Measurements from ENCODE around the gene SVOP.
"Not testable (repeated sequence)": the region's sequence is repeated elsewhere in the genome, so short reads cannot be mapped to it uniquely, and the experiment has no call there.

SVOP gene

DNA sequence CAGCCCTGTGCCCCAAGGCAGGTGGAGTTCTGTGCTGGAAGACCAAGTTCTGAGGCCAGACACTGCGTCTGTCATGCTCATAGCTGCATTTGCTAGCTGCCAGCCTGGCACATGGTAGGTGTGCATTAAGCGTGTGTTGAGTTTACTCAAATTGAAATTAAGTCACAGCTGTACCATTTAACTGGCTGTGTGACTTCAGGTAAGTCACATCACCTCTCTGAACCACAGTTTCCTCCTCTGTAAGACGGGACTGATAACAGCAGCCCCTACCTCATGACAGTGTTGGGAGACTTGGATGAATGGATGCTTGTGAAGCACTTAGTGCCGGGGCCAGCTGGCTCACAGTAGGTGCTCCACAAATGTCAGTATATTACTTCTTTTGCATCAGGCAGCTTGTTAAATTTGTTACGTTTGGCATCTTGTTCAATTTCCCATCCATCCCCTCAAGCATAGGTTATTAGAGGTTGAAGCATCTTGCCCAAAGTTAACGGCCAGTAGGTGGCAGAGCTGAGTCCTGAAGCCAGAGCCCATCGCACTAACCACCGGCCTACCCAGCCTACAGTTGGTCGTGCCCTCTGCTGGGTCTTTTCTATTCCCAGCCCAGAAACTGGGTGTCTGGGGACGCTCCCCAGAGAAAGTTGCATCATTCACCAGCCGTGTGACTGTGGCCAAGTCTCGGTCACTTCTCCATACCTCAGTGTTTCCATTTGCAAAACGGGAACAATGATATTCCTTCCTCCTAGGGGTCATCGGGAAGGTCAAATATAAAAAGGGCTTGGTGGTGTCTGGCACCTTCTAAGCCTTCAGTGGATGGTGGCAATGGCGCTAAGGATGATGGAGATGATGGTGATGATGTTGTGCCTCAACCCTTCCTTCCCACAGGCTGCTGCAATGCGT is 136.5 kb downstream of the SVOP start:
- DNase-seq (ENCODE audit: low spot score), result no peak

DNA sequence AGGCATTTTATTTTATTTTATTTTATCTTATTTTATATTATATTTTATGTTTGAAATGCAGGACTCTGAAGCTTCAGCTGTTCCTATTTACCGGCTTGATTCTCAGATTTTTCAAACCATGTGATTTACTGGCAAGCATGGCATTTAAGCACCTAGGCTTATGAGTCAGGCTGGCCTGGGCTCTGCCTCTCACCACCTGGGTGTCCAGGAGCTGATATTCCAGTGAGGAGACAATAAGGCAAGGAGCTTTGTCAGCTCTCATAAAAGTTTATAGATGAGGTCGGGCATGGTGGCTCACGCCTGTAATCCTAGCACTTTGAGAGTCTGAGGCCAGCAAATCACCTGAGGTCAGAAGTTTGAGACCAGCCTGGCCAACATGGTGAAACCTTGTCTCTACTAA is 138.9 kb downstream of the SVOP start:
- DNase-seq (ENCODE audit: low spot score), result no peak

DNA sequence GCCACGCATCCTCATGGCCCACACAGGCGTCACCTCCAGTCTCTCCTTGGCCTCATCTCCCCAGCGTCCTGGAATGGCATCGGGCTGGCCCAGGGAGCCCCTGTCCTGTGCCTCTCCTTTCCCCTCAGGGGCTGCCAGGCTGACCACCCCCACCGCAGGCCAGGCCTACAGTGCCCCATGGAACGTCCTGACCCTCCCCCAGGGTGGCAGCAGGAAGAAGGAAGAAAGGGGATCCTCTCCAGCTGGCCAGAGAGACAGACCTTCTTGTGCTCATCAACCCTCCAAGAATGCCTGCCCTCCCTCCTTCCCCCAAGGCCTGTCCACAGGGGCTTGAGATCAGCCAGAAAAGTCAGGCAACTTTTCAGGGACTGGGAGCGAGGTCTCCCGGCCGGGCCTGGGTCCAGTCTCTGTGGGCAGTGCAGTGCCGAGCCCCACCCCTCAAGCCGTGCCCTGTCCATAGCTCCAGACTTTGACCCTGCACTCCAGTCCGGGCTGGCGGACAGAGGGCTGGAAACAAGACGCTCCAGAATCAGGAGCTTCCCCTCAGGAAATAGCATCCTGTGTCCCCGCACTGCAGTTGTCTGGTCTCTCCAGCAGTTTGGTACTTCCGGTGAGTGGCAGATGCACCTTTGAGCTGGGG is 141.1 kb downstream of the SVOP start, which contains the start of gene DAO:
DAO (plus strand) TSS at position 478 of the 640 bp plus-strand sequence. CDS start 4,915 bp downstream, outside the sequence.
- no peak for DNase-seq (ENCODE audit: low spot score)

DNA sequence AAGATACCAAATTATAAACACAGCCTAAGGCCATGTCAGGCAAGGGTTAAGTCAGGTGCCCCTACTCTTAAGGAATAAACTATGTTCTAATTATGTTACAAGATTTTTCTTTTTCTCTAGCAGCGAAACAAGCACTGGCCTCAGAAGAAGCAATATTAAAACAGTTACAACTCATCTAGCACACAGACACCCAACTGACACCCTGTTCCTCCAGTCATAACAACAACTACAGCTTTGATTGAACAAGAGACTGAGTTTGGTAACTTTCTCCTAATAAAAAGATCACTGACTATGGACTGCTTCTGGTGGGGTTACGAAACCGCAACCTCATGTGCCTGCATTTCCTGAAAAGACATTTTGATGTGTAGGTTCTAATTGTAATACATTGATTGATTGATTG is 144.3 kb downstream of the SVOP start:
- no peak for DNase-seq (ENCODE audit: low spot score)

DNA sequence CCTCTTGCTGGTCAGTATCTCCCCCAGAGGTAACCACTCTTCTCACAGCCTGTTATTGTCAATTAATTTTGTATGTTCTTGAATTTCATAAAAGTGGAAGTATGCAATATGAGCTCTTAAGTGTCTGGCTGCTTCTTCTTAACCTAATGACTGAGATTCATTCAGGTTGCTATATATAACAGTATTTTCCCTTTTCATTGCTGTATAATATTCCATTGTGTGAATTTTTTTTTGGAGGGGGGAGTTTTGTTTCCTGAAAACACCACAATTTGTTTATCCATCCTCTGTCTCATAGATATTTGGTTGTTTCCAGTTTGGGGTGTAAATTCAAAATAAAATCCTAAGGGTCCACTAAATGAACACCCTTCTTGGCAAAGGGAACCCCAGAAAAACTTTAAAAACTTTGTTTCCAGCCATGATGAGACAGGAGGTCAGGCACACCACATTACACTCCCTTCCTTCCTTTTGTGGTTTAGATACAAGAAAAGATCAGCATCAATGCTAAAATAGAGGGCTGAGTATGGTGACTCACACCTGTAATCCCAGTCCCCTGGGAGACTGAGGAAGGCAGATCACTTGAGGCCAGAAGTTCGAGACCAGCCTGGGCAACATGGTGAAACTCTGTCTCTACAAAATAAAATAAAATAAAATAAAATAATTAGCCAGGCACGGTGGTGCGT is 145.0 kb downstream of the SVOP start:
- DNase-seq (ENCODE audit: low spot score), result no peak

DNA sequence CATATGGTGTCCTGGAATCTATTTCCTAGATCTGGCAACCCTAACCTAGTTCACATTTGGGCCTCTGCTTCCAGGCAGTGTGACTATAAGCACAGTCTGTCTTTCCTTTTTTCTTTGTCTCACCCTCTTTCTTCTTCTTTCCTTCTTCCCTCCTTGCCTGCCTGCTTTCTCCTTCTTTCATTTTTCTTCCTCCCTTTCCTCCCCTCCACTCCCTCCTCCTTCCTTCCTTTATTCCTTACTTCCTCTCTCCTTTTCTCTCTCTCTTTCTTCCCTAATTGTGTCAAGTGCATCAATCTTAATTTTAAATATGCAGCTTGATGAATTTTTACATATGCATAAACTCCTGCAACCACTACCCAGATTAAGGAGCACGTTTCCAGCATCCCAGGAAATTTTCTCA is 145.6 kb downstream of the SVOP start:
- no peak for DNase-seq (ENCODE audit: low spot score)

DNA sequence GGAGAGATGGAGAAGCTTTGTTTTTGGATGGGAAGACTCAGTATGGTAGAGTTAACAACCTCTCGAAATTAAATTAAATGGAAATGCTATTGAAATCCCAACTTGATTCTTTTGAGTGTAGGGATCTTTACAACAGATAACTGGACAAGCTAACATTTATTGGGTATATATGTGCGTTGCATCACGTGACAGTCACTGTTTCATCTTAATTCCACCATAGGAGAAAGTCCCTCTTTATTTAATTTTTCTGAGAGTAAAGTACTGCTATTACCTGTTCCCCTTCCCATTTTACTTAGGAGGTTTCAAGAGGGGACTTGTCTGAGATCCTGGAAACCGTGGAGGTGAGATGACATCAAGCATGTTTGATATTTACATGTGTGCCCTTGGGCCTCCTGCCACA is 152.1 kb downstream of the SVOP start:
- DNase-seq (ENCODE audit: low spot score), result no peak

DNA sequence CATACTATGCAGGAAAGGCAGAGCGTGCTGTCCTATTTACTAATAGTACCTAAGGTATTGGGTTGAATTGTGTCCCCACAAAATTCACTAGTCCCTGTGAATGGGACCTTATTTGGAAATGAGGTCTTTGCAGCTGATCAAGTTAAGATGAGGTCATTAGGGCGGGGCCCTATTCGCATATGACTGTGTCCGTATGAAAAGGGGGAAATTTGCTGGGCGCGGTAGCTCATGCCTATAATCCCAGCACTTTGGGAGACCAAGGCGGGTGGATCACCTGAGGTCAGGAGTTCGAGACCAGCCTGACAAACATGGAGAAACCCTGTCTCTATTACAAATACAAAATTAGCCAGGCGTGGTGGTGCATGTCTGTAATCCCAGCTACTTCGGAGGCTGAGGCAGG is 154.8 kb downstream of the SVOP start:
- not testable (repeated sequence) for DNase-seq (ENCODE audit: low spot score)

DNA sequence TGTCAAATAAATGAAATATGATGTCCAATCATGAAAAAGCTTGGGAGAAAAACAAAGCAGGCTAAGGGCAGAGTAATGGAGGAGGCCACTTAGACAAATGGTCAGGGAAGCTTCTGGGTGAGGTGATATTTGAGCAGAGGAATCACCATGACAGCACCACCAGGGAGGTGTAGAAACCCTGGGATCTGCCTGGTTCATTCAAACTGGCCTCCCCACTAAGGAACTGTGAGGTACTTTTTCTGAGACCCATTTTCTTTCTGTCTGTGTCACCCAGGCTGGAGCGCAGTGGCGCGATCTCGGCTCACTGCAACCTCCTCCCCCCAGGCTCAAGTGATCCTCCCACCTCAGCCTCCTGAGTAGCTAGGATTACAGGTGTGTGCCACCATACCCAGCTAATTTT is 155.7 kb downstream of the SVOP start:
- no peak for DNase-seq (ENCODE audit: low spot score)

DNA sequence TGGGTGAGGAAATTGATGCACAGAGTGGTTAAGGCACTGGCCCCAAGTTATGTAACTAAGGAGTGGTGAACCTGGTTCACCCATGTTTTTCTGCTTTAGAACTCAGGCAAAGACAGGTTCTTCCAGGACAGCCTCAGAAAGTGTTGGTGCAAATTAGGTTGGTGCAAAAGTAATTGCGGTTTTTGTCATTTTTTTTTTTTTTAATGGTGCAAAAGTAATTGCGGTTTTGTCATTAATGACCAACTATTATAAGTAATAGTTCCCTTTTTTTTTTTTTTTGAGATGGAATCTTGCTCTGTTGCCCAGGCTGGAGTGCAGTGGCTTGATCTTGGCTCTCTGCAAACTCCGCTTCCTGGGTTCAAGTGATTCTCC is 158.3 kb downstream of the SVOP start:
- no peak for DNase-seq (ENCODE audit: low spot score)

DNA sequence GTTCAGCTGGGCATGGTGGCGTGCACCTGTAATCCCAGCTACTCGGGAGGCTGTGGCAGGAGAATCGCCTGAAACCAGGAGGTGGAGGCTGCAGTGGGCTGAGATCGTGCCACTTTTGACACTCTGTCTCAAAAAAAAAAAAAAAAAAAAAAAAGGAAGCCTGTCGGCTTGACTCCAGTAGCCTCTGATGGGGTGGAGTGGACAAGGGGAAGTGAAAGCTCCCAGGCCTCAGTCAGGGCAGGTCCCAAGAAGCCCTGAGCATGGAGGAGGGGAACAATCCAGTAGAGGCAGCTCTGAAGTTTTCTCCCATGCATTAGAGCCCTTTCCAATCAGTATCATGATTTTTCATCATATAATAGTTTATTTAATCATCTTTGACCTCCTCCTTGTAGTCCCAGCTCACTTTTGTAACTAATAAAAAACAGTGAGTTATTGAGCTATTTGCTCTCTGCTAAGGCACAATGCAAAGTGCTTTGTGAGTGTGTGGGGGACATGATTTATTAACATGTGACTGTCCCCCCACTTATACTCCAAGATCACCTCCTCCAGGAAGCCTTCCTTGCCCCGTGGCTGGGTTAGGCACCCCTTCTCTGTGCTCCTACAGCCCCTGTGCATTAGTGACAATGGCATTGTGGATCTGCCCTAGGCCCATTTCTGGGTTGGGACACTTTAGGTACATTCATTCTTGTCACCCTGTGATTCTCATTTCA is 158.8 kb downstream of the SVOP start:
- no peak for DNase-seq (ENCODE audit: low spot score)

DNA sequence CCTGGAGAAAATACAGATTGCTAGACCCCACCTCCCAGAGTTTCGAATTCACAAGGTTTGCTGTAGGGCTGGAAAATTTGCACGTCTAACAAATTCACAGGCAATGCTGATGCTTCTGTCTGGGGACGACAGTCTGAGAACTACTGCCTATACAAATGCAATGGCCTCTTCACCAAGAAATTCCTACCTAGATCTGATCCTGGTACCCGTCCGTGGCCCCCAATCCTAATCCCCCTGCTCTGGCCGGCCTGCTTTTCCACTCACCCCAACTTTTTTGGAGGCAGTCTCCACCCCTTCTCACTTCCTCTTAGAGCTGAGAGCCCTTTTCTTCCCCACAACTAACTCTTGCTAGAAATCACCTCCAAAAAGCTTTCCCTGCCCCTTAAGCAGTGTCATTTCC is 160.4 kb downstream of the SVOP start:
- DNase-seq (ENCODE audit: low spot score), result no peak

DNA sequence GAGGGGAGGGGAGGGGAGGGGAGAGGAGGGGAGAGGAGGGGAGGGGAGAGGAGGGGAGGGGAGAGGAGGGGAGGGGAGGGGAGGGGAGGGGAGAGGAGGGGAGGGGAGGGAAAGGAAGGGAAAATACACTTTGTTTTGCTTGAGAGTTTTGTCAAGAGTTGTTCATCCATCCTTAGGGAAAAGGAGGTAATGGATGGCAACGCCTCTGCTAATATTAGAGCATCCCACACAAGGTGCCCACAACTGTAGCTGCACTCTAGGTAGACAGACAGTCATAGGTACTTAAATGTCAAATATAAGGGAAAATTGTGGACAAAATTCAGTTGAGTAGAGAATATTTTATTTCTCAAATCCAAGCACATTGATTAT is 161.0 kb downstream of the SVOP start:
- DNase-seq (ENCODE audit: low spot score), result no peak

DNA sequence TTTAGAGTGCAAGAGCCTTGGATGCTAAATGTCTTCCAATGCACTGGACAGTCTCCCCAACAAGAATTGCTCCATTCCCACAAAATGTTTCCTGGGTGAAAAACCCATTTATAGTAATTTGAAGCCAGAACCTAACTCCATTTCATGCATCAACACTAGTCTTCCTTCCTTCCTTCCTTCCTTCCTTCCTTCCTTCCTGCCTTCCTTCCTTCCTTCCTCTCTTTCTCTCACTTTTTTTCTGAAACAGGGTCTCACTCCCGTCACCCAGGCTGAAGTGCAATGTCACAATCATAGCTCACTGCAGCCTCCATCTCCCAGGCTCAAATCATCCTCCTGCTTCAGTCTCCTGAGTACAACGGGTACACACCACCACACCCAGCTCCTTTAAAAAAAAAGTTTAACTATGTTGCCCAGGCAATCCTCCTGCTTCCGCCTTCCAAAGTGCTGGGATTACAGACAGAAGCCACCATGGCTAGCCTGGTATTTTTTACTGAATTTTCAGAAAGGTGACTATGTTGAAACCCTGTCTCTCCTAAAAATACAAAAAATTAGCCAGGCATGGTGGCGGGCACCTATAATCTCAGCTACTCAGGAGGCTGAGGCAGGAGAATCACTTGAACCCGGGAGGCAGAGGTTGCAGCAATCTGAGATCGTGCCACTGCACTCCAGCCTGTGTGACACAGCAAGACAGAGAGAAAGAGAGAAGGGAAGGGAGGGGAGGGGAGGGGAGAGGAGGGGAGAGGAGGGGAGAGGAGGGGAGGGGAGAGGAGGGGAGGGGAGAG is 161.5 kb downstream of the SVOP start:
- not testable (repeated sequence) for DNase-seq (ENCODE audit: low spot score)

DNA sequence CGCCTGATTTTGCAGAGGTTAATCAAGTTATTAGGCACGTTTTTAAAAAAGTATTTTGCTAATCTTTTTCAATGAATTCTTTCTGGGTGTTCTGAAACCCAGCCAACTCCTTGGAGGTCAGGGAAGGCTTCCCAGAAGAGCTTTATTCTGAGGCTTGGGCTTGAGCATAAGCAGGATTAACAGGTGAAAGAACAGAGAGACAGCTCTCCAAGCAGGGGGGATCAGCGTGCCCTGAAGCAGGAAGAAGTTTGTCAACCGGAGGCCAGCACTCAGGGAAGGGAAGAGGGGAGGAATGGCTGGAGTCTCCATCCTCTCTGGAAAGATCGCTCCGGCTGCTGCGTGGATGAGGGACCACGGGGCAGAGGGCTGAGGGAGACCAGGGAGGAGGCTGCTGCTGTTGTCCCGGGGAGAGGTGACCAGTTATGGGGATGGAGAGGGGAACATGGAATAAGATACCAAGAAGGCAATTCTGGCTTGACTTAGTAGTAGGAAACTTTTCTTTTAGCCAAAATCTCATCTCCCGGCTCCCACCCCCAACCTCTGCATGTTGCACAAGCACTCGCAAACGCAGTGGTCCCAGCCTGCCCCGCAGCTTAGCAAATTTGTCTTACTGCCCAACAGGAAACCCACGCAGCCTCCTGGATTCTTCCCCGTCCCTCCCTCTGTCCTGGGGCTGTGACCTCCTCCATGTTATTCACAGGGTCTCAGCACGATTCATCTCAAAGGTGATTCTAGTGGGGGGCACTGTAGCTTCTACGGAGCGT is 162.4 kb downstream of the SVOP start:
- DNase-seq (ENCODE audit: low spot score), result no peak

Measured in left forelimb (tissue), 1 donor.